Urothelium cell line (cell line): ENCODE data around the gene PITHD1.
A peak's percentile ranks its signal among the peaks of the same experiment; 100 is the strongest.
"Not testable (repeated sequence)": the region's sequence is repeated elsewhere in the genome, so short reads cannot be mapped to it uniquely, and the experiment has no call there.

ENCODE experiments used
- DNase-seq: peaks from one replicate; pipeline ENCODE4 v3.0.0; 2011; ENCODE audit warnings: low spot score, mixed read lengths
- FAIRE-seq: peaks from 2 replicates; lab custom pipeline; 2011; peaks lifted over from hg19 to GRCh38; lab: Jason Lieb, UNC

Gene PITHD1

DNA sequence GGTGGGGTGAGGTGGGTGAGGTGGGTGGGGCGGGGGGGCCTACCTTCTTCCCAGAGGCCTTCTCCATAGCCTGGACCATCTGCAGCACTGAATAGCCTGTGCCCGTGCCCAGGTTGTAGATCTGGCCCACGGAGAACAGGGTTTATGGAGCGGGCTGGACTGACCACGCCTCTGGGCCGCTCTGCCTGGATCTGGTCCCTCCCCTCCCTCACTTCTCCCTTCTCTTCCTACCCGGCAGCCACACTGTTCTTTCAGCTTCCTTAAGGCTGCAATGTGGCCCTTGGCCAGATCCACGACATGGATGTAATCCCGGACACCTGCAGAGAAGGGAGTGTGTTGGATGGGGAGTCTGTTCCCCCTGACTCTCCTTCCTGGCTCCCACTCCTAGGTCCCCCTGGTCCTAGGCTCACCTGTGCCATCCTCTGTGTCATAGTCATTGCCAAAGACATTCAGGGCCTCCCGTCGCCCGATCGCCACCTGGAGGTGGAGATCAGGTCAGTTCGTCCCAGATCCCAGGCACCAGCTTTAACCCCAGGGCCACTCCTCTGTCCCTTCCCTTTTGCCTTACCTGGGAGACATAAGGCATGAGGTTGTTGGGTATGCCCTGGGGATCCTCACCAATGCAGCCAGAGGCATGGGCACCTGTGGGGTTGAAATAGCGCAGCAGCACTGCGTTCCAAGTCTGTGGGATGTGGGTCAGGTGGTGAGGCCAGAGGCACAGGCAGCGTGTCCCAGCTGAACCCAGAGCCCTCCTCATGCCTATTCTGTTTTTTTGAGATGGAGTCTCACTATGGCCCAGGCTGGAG lies 18.5 kb downstream of the PITHD1 start:
- FAIRE-seq (no peak), DNase-seq (no peak)

DNA sequence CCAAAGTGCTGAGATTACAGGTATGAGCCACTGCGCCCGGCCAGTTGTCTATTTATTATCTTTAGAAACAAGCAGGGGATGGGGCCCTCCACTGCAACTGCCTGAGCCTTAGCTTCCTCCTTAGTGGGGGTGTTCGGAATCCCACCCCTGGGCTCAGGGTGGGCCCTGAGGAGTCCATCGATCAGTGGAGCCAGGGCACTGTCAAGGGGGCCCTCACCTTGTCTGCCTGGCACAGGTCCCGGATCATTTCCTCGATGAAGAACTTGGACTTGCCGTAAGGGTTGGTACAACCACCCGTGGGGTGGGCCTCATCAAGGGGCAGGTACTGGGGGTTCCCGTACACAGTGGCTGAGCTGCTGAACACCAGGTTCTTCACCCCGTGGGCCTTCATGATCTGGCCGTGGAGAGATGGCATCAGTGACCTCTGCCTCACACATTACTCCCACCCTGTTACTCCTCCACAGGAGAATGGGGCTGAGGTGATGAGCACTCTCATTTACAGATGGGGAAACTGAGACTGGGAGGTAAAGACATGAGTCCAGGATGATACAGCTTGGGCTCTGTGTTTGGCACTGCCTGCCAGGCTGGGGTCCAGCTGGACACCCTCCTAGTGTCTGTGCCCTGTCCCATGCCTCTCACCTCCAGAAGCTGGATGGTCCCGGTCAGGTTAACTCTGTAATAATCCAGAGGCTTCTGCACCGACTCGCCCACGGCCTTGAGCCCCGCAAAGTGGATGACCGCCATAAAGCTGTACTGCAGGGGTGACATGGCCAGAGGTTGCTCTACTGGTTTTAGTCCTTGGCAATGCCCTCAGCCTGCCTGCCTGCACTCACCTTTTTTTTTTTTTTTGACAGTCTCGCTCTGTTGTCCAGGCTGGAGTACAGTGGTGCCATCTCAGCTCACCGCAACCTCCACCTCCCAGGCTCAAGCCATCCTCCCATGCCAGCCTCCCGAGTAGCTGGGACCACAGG lies 19.5 kb downstream of the PITHD1 start:
- no peak for DNase-seq
- no peak for FAIRE-seq

DNA sequence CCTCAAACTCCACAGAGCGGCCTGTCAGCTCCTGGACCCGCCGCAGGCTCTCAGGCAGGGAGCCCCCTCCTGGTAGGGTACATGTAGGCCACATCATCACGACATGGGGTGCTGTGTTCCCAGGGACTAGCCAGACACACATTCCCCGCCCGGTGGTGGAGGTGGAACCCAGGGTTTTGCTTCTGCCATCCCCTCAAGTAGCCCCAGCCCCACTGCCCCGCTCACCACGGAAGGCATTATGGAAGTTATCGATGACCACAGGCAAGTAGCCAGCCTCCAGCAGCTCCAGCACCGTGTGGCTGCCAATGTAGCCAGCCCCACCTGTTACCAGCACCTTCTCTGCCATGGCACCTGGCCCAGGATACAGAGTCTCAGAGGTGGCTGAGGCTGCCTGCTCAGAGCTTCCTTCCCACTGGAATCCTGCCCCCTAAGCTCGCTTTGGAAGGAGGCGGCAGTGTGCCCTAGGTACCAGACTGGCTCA lies 20.5 kb downstream of the PITHD1 start:
- FAIRE-seq (no peak), DNase-seq (no peak)

GRCh38 chr1:23799255-23799569 lies 21.0 kb downstream of the PITHD1 start:
- no peak for FAIRE-seq
- no peak for DNase-seq

- DNase-seq (peak; percentile 92), FAIRE-seq (peak; percentile 87)
Measured at GRCh38 chr1:23799570-23800399, 21.6 kb downstream of the PITHD1 start.

DNA sequence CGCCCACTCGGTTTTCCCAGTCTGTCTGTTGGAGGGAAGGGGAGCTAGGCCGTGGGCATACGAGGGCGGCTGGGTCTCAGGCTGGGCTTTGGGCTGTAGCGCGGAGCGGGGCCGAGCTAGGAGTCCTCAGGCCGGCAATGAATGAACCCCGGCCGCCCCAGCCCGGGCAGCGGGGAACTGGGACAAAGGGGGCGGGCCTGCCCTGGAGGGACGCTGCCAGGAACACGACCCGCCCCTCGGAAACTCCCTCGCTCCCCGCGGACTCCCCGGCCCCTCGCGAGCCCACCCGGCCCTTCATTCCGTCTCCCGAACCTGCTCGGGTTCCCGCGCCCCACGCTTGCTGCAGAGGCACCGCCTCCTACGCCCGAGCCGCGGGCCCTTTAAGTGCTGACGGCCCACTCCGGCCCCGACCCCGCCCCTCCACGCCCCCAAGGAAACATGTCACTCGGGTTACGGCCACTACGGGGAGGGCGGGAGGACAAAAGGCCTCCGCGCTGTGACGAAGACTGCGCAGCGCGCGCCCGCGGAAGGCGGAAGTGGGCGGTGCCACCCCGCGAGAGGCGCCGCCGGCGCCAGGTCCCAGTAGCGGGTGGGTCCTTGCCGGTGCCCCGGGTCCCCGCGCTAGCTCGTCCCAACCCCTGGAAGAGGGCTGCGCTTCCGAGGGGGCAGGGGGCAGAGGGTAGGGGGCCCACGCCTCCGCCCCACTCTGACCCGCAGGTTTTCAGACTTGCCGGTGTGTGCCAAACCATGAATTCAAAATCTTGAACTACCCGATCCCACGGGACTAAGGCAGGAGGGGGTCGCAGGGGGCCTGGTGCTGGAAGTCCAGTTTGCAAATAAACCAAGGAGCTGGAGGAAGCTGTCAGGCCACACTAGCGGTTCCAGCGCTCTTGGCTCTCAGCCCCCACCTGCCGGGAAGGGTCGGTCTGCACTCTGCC lies 22.5 kb downstream of the PITHD1 start, which contains the start of gene GALE:
TSS of gene GALE (minus strand) at position 355 of the 938 bp plus-strand sequence. CDS start 1,747 bp downstream, outside the sequence.
- peak; percentile 98 for DNase-seq
- FAIRE-seq, result peak; percentile 98

DNA sequence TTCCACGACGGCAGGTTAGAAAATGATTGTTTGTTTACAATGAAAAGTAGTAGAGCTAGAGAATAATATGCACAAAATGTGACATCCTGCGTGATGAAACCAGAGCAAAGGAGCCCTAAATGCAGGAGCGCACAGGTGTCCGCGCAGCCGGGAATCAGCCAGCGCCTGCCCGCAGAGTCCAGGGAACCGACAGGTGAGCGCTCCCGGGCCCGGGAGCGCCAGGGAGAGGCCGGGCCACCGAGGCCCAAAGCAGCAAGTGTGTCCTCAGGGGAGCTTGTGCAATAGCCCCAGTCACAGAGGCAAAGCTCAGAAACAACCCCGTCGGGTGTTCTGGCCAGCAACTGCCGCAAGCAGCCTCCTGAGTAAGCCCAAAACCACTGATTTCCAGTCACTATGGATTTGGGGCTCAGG lies 23.1 kb downstream of the PITHD1 start:
- no peak for FAIRE-seq
- DNase-seq, result no peak

DNA sequence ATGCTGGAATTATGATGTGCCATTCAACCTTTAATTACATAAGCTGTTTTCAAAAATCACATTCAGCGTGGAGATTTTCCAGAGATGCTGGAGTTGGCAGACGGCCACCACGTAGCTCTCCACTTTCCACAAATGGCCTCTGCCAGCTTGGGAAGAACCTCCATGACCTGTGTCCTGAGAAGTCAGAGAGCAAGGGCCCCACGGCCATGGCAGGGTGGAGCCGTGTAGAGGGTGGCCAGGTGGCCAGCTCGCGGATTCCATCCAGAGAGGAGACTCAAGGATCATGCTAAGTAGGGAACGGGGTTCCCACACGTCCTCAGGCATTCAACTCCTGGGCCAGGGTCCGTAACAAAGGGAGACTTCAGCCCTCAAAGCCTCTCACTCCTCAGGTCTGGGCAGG lies 23.7 kb downstream of the PITHD1 start:
- FAIRE-seq (no peak), DNase-seq (no peak)

GRCh38 chr1:23802809-23803342 lies 24.7 kb downstream of the PITHD1 start:
- FAIRE-seq, DNase-seq: not testable (repeated sequence)

- no peak for FAIRE-seq
- DNase-seq, result no peak
Measured at GRCh38 chr1:23803674-23804073, 25.5 kb downstream of the PITHD1 start.

- no peak for DNase-seq
- no peak for FAIRE-seq
Measured at GRCh38 chr1:23804183-23804835, 26.1 kb downstream of the PITHD1 start.

DNA sequence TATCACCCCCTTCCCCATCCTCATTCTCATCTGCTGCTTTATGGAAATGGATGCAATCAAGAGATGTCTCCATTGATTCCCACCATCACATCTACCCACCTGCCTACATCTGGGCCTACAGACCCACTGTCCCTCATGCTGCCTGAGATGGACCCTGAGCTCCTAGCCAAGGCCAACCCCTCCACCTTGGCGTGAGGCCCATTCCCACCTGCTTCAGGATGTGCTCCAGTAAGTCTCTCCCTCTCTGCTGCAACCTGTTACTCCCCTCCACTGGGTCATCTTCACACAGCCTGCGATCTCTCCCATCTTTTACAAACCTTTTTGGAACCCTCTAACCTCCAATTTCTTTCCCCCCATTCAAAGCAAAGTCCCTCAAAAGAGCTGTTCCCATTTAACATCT lies 26.8 kb downstream of the PITHD1 start:
- no peak for DNase-seq
- FAIRE-seq, result no peak

- no peak for FAIRE-seq
Measured at GRCh38 chr1:23806280-23806679, 28.1 kb downstream of the PITHD1 start.

DNA sequence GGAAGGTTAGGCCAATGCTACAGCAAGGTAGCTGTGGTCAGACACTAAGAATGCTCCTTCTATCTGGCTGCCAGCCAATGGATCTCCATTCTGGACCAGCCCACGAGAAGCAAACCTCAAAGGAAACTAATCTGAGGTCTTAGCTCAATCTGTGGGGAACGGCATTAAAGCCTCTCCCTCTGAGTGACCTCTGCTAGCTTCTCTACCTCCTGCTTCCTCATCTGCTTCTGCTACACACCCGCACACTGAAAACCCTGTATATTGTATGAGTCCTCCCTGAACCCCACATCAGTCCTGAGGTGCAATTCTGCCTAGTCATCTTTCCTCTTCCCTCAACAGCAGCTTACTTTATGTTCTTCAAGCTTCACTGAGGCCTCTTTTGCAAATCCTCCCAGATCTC lies 29.2 kb downstream of the PITHD1 start:
- DNase-seq (no peak), FAIRE-seq (no peak)

More at GRCh38 chr1:23806280-23806679, 28.1 kb downstream of the PITHD1 start:
- DNase-seq, result no peak

GRCh38 chr1:23809751-23810171 lies 31.5 kb downstream of the PITHD1 start:
- FAIRE-seq (no peak), DNase-seq (peak; percentile 74)

DNA sequence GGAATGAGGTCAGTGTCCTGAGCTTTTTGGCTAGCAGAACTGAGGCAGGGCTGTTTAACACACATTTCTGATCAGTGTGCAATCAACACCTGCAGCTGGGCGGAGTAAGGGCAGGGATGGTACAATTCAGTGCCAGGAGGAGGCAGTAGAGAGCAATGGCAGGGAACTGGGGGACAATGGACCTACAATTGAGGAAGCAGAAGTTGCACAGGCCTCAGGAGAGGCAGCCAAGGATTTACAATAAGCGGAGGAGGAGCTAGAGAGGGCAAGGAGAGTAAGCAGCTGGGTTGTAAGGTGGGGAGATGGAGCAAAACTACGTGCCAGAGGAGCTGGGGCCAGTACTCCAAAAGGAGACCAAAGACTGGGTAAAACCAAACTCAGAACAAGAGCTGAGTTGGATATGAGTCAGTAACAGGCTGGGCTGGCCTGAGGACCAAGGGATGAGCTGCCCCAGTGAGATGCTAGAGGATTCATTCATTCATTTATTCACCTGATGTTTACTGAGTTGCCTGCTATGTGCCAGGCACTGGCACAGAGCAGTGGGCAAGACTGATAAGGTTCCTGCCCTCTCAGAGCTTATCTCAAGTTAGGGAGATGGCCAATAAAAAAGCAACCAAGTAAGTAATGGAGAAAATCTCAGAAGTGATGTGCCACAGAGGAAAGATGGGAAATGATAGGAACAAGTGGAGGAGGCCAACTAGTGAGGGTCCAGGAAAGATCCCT lies 32.8 kb downstream of the PITHD1 start:
- FAIRE-seq (no peak), DNase-seq (peak; percentile 40)

GRCh38 chr1:23814016-23814415 lies 35.8 kb downstream of the PITHD1 start:
- FAIRE-seq, result no peak
- DNase-seq, result no peak

GRCh38 chr1:23816361-23816760 lies 38.1 kb downstream of the PITHD1 start:
- no peak for DNase-seq
- no peak for FAIRE-seq
